GM12873 (cell line): ENCODE data around the gene CTNNBIP1.

ENCODE experiments used
- TF ChIP-seq, protein P1 (sequence below): IDR thresholded peaks from 2 replicates; pipeline ENCODE4 v1.5.1; 2012; ENCODE audit warnings: low read depth, mild to moderate bottlenecking, moderate library complexity, low read length, control low read depth; ENCODE audit not compliant: insufficient read depth; ENCODE audit errors: missing control alignments

Gene CTNNBIP1

DNA sequence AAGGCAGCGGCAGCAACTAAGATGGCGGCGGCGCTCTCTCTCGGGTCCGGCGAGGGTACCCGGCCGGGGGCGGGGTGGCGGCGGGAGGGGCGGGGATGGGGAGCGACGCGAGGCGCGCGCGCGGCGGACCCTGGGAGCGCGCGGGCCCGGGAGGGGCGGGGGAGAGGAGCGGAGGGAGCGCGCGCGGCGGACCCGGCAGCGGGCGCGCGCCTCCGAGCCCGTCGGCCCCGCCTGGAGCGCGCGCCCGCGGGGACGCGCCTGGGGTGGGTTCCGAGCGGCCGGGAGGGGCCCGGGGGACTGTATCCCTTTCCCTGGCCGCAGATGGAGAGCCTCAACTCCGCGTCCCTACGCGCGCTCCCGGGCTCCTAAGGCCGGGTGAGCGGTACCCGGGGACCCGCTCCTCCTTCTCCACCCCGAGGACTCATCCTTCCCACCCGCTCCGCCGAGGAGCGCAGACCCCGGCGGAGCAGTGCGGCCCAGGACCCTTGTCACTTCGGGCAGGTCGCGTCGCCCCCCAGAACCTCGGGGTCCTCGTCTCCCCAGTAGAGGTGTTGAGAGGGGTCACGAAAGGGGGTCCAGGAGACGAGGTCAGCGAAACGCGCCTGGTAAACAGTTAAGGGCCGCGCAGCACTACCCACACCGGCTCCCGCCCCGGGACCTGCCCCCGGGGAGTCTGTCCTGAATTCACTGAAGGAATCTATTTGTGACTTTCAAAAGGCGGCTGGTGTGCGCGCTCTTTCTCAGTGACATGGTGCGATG lies 85.9 kb downstream of the CTNNBIP1 start, which contains the start of gene CLSTN1:
CLSTN1 (minus strand) TSS at position 23 of the 759 bp plus-strand sequence. CDS start 232 bp downstream, outside the sequence.
- TF ChIP-seq, protein P1, sequence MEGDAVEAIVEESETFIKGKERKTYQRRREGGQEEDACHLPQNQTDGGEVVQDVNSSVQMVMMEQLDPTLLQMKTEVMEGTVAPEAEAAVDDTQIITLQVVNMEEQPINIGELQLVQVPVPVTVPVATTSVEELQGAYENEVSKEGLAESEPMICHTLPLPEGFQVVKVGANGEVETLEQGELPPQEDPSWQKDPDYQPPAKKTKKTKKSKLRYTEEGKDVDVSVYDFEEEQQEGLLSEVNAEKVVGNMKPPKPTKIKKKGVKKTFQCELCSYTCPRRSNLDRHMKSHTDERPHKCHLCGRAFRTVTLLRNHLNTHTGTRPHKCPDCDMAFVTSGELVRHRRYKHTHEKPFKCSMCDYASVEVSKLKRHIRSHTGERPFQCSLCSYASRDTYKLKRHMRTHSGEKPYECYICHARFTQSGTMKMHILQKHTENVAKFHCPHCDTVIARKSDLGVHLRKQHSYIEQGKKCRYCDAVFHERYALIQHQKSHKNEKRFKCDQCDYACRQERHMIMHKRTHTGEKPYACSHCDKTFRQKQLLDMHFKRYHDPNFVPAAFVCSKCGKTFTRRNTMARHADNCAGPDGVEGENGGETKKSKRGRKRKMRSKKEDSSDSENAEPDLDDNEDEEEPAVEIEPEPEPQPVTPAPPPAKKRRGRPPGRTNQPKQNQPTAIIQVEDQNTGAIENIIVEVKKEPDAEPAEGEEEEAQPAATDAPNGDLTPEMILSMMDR: no peak

DNA sequence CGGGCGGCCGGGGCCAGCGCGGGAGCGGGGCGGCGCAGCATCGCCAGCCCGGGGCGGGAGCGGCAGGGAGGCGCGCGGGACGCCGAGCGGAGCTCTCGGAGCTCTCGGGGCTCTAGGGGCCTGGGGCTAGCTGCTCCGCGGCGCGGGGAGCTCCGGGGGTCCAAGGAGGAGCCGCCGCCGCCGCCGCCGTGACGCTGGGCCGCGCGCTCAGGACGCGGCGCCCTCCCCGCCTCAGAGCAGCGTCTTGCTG lies 86.5 kb downstream of the CTNNBIP1 start:
- TF ChIP-seq, protein P1: no peak

DNA sequence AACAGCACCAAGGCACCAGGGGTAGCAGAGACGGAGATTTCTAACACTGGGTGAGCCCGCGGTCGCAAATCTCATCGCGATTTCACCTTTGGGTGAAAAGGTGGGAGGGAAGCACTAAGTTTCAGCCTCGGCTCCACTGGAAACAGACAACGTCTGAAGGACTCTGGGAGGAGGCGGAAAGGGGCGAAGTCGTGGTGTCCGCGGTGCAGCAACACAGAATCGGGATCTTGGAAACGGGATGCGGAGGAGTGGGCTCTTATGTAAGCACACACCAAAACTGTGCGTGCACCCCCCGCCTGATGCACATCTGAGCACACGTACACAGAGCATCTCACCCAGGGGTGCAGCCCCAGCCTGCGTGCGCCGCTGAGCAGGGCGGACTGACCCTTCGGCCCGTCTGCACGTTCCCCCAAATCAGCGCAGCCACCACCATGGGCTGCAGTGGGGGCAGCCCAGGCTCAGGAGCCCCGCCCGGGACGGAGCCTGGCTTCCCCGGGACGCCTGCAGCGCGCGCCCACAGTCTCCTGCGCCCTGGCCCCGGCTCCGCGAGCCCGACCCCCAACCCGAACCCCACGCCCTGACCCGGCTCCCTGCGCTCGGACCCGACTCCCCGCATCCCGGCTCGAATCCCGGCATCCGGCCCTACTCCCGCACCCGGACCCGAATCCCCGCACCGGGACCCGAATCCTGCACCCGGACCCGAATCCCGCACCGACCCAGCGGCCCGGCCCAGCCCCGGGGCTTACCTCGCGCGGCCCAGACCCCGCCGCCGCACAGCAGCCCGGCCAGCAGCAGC lies 87.0 kb downstream of the CTNNBIP1 start:
- TF ChIP-seq, protein P1: no peak

DNA sequence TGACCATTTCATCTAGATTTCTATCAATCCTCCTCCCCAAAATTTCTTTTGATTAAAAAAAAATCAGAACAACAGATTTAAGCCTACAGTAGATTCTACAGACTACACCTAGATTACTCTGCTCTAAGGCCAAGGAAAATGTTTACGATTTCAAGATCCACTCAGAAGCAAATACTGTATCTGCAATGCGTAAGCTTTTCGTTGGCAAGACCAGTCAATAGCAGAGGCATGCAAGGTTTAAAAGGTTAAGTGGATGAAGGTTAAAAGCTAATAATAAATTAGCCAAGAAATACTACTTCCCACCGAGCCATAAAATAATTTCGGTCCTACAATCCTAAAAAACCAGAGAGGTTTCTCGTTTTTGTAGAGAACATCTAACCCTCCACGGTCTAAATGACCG lies 87.6 kb downstream of the CTNNBIP1 start:
- TF ChIP-seq, protein P1: no peak

DNA sequence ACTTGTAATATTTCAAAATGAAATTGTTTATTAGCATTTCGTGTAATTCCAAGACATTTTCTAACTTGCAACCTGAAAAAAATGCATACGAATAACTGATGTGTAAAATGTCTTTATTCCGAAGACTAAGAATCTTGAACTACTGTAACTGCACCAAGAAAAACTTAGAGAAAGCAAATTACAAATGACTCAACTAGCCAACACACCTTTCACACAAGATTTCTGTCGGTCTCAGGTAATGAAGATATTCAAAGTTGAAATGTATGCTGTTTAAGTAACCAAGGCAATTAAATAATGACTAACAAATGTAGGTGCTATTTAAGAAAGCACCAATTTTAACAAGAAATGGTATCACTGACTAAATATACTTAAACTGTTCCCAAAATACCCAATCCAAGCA lies 88.4 kb downstream of the CTNNBIP1 start:
- TF ChIP-seq, protein P1: no peak

DNA sequence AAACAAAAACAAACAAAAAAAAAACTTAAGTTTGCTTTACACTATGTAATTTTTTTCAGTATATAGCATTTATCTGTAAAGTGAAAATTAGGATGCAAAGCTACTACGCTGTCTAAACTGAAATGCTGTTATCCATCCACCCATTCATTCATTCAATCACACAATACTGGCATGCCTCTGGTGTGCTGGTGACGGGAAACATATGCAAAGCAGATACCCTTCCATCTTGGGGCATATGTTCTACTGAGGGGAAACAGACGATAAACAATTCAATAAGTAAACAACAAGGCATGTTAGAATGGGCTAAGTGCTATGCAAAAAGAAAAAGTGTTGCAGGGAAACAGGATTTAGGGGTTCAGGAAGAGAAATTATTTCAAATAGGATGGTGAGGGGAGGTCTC lies 89.5 kb downstream of the CTNNBIP1 start:
- TF ChIP-seq, protein P1: no peak

DNA sequence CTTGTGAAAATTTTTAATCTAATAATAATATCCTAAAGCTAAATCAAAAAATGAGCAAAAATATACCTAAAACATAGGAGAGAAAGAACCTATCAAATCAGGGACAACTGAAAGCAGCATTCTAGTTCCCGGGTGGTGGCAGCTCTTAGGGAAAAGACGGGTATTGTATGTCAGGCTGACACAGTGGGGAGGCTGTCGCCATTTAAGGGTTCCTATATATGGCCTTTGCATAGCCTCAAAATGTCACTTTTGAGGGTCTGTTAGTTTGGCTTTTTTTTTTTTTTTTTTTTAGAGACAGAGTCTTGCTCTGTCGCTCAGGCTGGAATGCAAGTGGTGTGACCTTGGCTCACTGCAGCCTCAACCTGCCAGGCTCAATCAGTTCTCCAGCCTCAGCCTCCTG lies 92.3 kb downstream of the CTNNBIP1 start:
- TF ChIP-seq, protein P1: no peak
